ENCODE data around the gene DHRS1.

The DHRS1 gene

DNA sequence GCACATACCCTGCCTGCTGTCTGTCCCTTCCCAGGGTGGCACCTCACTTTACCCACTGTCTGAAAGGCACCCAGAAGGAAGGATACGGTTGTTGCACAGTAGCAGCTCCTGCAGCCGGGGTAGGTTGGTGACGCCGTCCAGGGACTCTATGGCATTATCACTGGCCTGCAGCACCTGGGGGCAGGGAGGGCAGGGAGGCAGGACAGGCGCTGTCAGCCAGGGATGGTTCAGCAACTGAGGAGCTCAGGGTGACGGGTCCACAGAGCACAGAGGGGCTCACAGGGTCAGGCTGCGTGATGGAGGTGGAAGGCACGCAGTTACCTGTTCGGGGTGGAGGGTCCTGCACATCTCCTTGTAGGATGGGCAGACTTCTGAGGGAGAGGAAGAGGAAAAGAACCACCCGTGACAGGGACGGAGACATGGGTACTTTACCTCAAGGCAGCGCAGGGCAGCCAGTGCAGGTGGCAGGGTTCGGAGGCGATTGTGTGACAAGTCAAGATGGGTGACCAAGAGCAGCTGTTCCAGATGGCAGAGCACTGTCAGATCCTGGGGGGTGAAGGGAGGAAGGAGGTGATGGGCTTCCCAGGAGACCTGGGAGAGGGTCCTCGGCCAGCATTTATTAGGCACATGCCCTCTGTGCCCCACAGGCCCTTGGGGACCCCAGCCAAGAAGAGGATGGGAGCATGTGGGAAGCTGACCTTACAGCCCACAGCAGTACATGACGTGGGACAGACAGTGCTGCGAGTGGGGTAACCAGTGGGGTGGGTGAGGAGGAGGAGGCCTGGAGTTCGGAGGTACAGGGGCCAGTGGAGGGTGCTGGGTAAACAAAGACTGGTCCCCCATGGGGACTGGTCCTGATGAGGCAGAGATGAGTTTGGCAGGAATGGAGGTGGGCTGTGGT, 33.0 kb downstream of the DHRS1 start:
- TF ChIP-seq, protein P1, sequence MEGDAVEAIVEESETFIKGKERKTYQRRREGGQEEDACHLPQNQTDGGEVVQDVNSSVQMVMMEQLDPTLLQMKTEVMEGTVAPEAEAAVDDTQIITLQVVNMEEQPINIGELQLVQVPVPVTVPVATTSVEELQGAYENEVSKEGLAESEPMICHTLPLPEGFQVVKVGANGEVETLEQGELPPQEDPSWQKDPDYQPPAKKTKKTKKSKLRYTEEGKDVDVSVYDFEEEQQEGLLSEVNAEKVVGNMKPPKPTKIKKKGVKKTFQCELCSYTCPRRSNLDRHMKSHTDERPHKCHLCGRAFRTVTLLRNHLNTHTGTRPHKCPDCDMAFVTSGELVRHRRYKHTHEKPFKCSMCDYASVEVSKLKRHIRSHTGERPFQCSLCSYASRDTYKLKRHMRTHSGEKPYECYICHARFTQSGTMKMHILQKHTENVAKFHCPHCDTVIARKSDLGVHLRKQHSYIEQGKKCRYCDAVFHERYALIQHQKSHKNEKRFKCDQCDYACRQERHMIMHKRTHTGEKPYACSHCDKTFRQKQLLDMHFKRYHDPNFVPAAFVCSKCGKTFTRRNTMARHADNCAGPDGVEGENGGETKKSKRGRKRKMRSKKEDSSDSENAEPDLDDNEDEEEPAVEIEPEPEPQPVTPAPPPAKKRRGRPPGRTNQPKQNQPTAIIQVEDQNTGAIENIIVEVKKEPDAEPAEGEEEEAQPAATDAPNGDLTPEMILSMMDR (IDR thresholded peaks at IDR 0.05; ENCODE audit: insufficient read depth, low read length, missing control alignments), result no peak
- H3K4me3 ChIP-seq (ENCODE audit: low read depth, low read length), result no peak overlapping the region
- ChIA-PET POLR2A (no interaction called here), CTCF (interaction anchor here (1.5 to 16.0 kb wide), 3 partner anchors 22 to 30 kb away, joined by 4 to 155 read pairs (median 8); partner anchors contain the start of gene TINF2)
- DNase-seq (ENCODE audit: low read depth, low spot score), result no peak

DNA sequence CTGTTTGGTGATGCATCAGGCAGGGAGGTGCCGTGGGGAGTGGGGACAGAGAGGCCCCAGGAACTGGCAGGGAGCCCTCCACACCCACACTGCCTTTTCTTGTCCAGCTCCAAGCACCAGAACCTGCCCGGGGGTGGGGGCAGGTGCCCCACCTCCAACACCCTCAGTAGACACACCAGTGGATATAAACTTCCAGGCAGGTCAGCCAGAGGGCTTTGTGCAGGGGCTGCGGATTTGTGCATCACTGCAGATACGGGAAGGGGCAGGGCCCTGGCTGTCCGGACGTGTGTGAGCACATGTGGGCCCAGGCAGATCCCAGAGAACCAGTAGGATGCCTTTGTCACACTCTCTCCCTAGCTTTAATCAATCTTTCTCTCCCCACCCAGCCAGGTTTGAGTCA, 35.3 kb downstream of the DHRS1 start:
- CTCF ChIA-PET, result interaction anchor here (1.8 to 16.0 kb wide), 2 partner anchors 20 to 43 kb away, joined by 4 to 155 read pairs; partner anchors contain the start of genes CIDEB and TINF2
- no peak for DNase-seq (ENCODE audit: low read depth, low spot score)
- POLR2A ChIA-PET, result interaction anchor here (1.0 kb wide), 1 partner anchor 39 kb away, joined by 4 read pairs; no protein-coding TSS in a partner anchor
- TF ChIP-seq, protein P1 (IDR thresholded peaks at IDR 0.05; ENCODE audit: insufficient read depth, low read length, missing control alignments), result no peak
- no peak overlapping the region for H3K4me3 ChIP-seq (ENCODE audit: low read depth, low read length)

DNA sequence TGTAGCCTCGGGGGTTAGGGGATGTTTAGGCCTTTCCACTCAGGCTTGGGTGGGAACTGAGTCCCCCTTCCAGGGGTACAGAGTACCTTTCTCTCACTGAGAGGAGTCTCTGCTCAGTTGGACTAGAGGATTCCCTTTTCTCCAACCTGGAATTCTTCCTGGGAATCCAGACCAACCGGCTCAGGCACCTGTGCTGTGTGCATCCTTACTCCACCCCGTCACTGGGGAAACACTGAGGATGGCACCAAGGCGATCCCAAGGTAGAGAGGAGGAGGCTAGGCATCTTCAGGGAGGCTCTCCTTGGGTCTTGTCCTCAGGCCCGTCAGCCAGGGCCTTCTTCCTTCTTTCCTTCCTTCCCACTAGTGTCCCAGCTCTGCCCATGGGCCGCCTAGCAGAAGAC, 35.7 kb downstream of the DHRS1 start:
- ChIA-PET POLR2A (no interaction called here), CTCF (interaction anchor here (1.8 to 16.0 kb wide), 3 partner anchors 6 to 44 kb away, joined by 4 to 155 read pairs (median 57); partner anchors contain the start of genes CIDEB, RABGGTA and TINF2)
- no peak overlapping the region for H3K4me3 ChIP-seq (ENCODE audit: low read depth, low read length)
- DNase-seq (ENCODE audit: low read depth, low spot score), result no peak
- TF ChIP-seq, protein P1 (IDR thresholded peaks at IDR 0.05; ENCODE audit: insufficient read depth, low read length, missing control alignments), result no peak

DNA sequence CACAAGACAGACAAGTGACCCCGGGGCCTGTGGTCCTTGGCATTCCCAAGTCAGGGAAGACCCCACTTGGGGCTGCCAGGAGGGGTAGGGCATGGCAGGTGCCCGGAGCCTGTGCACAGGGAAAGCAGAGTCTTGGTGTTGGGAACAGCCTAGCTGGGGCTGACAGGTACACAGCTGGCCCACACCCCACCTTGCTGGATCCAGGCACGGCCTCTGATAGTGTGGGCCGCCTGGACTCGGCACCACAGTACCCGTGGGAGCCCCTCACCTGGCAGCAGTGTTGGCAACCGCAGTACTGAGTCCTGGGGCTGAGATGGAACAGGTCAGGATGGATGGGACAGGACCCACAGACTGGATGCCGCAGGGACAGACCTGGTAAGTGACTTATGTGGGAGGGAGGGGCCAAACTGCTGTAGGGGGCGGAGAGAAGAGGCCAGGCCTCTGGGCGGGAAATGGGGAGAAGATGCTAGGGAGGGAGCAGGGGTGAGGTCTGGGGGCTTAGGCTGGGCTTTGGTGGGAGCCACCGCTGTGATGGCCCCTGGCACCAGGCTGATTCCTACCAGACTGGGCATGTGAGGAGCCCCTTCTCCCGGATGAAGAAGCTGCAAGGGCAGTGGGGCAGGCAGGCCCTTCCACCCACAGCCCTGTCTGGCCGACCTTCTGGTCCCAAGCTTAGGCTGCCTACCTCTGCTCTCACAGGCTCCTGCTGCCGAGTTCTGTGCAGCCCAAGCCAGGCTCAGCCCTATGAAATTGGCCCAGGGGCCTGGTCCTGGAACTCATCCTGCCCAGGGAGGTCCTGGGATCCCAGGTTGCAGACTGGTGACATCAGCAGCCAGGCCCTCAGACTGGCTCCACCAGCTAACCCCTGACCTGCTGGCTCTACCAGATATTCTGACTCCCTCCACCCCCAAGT, 36.5 kb downstream of the DHRS1 start, which contains the start of gene TGM1:
Gene TGM1 (minus strand): TSS at position 357 of the 913 bp plus-strand sequence. CDS start 825 bp downstream, outside the sequence.
- TF ChIP-seq, protein P1 (IDR thresholded peaks at IDR 0.05; ENCODE audit: insufficient read depth, low read length, missing control alignments), result no peak
- no peak within 1 kb of the TSS for H3K4me3 ChIP-seq (ENCODE audit: low read depth, low read length)
- ChIA-PET CTCF (interaction anchor here (1.0 to 16.0 kb wide), 3 partner anchors 7 to 44 kb away, joined by 3 to 155 read pairs (median 57); partner anchors contain the start of genes RABGGTA and TINF2), POLR2A (no interaction called here)
- no peak for DNase-seq (ENCODE audit: low read depth, low spot score)

DNA sequence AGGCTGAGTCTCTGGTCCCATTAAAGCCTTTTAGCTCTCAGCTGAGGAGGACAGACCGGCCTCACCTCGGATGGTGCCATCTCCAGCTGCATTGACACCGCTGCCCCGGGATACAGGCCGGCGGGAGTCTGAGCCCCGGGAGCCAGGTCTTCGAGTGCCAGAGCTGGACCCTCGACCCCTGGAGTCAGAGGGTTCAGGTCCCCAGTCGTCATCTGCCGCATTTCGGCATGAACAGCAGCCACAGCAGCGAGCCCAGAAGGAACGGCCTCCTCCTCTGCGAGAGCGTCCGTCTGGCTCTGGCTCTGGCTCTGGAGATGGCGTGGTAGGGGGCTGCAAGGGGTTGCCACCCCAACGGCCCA, 37.6 kb downstream of the DHRS1 start:
- no peak overlapping the region for H3K4me3 ChIP-seq (ENCODE audit: low read depth, low read length)
- DNase-seq (ENCODE audit: low read depth, low spot score), result no peak
- ChIA-PET POLR2A (interaction anchor here (0.6 kb wide), 1 partner anchor 653 kb away, joined by 3 read pairs; no protein-coding TSS in a partner anchor), CTCF (interaction anchor here (7.9 to 16.0 kb wide), 2 partner anchors 8 to 18 kb away, joined by 57 to 155 read pairs; partner anchors contain the start of genes RABGGTA and TINF2)
- TF ChIP-seq, protein P1 (IDR thresholded peaks at IDR 0.05; ENCODE audit: insufficient read depth, low read length, missing control alignments), result no peak

Measured in AG04449 (cell line).